ENCODE data around the gene NUDT8.
A peak's percentile ranks its signal among the peaks of the same experiment; 100 is the strongest.
"Not testable (repeated sequence)": the region's sequence is repeated elsewhere in the genome, so short reads cannot be mapped to it uniquely, and the experiment has no call there.

The NUDT8 gene

DNA sequence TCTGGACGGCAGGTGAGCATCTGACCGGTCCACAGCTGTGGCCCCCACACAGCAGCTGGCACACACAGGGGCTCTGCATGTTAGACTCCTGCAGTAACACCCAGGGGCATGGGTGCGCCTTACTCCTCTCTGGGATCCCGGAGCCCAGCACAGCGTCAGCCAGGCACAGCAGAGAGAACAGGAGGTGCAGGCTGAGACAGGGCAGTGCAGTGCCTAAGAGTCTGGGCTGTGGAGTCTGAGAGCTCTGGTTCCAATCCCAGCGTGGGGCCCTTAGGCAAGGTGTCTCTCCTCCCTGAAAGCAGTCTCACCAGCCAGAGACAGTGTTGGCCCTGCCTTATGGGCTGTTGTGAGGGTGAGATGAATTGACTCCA, 2.3 kb downstream of the NUDT8 start:
- DNase-seq = no peak

DNA sequence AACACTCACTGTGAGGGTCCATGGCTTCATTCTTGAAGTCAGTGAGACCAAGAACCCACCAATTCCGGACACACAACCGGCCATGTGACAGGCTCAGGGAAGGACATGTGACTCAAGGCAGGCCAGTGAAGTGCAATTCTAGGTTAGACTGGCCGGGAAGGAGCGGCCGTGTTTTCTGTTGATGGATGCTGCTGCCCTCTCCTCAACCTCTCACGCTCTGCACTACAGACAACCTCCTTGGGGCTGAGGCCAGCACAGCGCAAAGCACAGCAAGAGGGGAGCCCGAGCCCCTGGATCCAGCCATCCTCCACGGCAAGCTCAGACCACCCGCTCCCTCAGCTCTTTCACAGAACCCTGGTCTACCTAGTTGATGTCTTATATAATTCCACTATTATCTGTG, 2.8 kb downstream of the NUDT8 start:
- no peak for DNase-seq

DNA sequence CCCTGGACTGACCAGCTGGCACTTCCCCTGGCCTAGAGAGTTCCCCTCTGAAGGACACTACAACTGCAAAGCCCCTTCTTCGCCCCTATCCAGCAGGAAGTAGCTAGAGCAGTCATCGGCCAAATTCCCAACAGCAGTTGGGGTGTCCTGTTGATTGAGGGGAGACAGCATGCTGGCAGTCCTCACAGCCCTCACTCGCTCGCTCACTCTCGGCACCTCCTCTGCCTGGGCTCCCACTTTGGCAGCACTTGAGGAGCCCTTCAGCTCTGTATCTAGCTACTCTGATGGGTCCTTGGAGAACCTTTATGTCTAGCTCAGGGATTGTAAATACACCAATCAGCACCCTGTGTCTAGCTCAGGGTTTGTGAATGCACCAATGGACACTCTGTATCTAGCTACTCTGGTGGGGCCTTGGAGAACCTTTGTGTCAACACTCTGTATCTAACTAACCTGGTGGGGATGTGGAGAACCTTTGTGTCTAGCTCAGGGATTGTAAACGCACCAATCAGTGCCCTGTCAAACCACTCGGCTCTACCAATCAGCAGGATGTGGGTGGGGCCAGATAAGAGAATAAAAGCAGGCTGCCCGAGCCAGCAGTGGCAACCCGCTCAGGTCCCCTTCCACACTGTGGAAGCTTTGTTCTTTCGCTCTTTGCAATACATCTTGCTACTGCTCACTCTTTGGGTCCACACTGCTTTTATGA, 3.5 kb downstream of the NUDT8 start:
- not testable (repeated sequence) for DNase-seq

DNA sequence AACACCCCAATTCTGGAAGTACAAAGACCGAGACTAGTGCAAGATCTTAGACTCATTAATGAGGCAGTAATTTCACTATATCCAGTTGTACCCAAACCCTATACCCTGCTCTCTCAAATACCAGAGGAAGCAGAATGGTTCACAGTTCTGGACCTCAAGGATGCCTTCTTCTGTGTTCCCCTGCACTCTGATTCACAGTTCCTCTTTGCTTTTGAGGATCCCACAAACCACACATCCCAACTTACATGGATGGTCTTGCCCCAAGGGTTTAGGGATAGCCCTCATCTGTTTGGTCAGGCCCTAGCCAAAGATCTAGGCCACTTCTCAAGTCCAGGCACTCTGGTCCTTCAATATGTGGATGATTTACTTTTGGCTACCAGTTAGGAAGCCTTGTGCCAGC, 5.9 kb downstream of the NUDT8 start:
- not testable (repeated sequence) for DNase-seq

DNA sequence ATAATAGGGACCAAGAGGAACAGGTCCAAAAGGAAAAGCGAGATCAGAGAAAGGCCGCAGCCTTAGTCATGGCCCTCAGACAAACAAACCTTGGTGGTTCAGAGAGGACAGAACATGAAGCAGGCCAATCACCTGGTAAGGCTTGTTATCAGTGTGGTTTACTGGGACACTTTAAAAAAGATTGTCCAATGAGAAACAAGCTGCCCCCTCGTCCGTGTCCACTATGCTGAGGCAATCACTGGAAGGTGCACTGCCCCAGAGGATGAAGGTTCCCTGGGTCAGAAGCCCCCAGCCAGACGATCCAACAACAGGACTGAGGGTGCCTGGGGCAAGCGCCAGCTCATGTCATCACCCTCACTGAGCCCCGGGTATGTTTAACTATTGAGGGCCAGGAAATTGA, 6.8 kb downstream of the NUDT8 start:
- not testable (repeated sequence) for DNase-seq

DNA sequence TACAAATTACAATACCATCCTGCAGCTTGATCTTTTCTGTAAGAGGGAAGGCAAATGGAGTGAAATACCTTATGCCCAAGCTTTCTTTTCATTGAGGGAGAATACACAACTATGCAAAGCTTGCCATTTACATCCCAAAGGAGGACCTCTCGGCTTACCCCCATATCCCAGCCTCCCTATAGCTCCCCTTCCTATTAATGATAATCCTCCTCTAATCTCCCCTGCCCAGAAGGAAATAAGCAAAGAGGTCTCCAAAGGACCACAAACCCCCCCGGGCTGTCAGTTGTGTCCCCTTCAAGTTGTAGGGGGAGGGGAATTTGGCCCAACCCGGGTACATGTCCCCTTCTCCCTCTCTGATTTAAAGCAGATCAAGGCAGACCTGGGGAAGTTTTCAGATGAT, 7.8 kb downstream of the NUDT8 start:
- not testable (repeated sequence) for DNase-seq

DNA sequence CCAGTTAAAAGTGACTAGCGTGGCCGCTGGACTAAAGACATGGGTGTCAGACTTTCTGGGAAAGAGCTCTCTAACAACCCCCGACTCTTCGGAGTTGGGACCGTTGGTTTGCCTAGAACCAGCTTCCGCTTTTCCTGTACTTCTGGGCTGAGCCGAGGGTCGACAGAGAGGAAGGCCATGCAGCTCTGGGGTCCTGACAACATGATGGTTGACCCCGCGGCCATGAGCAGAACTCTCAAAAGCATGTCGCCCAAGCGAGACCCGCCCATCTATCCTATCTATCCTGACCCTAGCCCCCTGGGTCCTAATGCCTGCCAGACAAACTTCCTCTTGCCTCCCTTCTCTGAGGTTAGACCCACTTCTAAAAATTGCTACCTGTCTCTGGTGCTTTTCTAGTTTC, 9.1 kb downstream of the NUDT8 start:
- not testable (repeated sequence) for DNase-seq

DNA sequence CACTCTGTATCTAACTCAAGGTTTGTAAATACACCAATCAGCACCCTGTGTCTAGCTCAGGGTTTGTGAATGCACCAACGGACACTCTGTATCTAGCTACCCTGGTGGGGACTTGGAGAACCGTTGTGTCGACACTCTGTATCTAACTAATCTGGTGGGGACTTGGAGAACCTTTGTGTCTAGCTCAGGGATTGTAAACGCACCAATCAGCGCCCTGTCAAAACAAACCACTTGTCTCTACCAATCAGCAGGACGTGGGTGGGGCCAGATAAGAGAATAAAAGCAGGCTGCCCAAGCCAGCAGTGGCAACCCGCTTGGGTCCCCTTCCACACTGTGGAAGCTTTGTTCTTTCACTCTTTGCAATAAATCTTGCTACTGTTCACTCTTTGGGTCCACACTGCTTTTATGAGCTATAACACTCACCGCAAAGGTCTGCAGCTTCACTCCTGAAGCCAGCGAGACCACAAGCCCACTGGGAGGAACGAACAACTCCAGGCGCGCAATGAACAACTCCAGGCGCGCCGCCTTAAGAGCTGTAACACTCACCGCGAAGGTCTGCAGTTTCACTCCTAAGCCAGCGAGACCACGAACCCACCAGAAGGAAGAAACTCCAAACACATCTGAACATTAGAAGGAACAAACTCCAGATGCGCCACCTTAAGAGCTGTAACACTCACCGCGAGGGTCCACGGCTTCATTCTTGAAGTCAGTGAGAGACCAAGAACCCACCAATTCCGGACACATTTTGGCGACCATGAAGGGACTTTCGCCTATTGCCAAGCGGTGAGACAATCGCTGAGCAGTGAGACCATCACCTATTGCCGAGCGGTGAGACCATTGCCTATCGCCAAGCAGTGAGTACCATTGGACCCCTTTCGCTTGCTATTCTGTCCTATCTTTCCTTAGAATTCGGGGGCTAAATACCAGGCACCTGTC, 9.8 kb downstream of the NUDT8 start:
- not testable (repeated sequence) for DNase-seq

DNA sequence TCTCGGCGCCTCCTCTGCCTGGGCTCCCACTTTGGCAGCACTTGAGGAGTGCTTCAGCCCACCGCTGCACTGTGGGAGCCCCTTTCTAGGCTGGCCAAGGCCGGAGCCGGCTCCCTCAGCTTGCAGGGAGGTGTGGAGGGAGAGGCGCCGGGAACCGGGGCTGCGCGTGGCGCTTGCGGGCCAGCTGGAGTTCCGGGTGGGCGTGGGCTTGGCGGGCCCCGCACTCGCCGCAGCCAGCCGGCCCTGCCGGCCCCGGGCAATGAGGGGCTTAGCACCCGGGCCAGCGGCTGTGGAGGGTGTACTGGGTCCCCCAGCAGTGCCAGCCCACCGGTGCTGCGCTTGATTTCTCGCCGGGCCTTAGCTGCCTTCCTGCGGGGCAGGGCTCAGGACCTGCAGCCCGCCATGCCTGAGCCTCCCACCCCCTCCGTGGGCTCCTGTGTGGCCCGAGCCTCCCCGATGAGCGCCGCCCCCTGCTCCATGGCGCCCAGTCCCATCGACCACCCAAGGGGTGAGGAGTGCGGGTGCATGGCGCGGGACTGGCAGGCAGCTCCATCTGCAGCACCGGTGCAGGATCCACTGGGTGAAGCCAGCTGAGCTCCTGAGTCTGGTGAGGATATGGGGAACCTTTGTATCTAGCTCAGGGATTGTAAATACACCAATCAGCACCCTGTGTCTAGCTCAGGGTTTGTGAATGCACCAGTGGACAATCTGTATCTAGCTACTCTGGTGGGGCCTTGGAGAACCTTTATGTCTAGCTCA, 10.7 kb downstream of the NUDT8 start:
- DNase-seq = not testable (repeated sequence)

DNA sequence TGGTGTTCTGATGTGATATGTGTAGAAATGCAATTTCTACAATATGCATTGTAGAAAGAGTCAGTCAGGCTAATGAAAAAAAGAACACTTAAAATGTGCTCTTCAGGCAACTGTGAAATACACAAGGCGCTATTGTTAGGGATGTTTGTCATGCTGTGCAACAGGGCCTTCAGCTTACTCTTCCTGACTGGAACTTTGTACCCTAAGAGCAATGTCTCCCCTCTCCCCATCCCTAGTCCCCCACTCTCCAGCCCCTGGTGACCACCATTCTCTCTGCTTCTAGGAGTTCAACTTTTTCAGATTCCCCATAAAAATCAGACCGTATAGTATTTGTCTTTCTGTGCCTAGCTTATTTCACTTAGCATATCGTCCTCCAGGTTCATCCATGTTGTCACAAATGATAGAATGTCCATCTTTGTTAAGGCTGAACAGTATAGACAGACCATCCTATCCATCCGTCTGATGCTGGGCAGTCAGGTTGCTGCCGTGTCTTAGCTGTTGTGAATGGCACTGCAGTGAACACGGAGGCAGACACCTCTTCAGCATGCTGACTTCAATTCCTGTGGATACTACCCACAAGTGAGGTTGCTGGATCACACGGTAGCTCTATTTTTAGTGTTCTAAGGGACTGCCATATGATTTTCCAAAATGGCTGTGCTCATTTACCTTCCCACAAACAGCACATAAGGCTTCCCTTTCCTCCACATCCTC, 12.3 kb downstream of the NUDT8 start:
- no peak for DNase-seq

DNA sequence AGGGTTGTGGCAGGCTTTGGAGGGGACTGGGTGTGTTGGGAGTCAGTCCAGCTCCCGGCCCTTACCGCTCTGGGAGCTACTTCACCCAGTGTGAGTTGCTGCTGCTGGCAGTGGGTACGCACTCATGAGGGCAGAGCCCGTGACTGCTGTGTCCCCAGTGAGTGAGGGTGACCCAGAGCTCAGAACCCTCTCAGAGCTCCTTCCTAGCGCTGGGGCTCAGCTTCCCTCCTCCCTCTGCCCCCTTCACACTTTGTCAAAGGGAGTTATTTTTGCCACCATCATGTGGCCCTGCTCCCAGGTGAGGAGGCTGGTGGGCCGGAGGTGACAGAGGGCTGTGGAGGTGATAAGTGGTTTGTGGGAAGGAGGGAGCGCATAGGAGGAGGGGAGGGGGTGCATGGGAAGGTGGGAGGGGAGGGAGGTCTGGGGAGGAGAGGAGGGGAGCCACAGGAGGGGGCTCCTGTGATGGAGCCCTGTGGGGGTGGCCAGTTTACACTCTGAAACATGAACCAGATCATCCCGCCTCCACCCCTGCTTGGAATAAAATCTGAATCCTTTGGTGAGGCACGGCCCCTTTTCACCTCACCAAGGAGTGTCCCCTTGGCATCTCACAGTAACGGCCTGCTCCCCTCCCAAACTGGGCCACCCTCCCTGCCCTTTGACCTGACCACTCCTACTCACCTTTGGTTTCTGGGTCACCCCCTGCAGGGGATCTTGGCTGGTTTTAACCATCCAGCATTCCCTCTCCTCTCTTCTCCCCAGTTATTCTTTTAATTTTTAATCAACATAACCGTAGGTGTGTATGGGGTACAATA, 13.1 kb downstream of the NUDT8 start:
- DNase-seq = no peak

DNA sequence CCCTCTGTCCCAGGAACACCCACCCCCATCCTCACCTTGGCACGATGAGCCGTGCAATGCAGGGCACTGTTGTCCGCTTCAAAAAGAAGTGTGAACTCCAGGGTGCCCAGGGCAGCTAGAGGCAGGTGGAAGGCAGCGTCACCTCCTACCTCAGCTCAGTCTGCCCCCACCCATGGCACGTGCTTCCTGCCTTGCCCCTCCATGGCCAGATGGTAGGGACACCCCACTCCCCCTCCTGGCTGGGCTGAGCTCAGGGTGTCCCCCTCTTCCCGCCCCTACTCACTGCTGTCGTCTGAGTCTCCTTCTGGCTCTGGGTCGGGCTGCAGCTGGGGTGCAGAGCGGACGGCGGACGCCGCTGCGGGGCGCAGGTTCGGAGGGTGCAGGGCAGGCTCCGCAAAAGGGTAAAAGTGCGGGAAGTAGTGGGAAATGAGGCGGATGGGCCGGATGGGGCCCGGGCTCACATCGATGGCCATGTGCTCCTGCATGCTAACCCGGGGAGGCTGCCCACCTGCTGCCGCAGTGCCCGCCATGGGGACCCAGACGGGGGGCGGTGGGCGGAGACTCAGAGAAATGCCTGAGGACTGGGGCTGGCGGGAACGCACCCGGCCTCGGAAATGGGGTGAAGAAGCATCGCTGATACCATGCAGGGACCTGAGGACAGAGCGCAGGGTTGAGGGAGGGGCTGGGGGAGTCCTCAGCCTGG, 13.9 kb downstream of the NUDT8 start:
- no peak for DNase-seq

DNA sequence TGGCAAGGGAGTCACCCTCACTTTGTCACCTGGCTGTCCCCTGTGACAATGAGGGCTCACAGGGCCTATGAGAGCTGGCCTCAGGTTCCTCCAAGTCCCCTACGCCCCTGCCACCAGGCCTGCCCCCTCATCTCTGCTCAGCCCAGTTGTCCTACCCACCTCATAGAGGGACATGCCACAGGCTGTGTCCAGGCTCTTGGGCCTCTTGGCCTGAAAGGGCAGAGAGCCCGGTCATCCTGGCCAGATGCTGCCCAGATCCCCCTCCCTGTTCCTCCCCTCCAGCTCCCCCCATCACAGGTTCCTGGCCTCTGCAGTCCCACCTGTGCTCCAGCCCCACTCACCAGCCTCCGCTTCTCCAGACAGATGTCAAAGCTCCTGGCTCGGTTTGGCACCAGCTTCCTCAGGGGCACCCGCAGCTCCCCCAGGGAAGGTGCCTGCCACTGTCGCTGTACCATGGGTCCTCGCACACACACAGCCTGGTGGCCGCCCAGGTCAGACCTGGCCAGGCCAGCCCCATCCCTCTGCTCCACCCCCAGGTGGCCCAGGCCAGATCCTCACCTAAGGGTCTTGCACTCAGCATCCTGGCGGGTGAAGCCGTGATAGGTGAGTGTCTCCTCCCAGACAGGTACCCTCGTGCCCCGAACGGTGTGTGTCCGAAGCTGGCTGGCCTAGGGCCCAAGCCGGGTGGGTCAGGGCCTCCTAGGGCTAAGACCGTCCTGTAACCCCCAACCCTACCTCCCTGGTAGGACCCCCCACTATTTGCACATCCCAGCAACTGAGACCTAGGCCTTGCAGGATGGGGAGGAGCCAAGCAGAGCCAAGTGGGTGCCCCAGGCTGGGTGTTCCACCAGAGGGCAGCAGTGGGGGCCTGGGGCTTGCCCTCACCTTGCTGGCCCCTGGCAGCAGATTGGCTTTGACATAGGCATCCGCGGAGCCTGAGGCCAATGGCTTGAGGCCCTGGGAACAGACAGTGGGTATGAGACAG, 14.7 kb downstream of the NUDT8 start:
- DNase-seq = no peak

DNA sequence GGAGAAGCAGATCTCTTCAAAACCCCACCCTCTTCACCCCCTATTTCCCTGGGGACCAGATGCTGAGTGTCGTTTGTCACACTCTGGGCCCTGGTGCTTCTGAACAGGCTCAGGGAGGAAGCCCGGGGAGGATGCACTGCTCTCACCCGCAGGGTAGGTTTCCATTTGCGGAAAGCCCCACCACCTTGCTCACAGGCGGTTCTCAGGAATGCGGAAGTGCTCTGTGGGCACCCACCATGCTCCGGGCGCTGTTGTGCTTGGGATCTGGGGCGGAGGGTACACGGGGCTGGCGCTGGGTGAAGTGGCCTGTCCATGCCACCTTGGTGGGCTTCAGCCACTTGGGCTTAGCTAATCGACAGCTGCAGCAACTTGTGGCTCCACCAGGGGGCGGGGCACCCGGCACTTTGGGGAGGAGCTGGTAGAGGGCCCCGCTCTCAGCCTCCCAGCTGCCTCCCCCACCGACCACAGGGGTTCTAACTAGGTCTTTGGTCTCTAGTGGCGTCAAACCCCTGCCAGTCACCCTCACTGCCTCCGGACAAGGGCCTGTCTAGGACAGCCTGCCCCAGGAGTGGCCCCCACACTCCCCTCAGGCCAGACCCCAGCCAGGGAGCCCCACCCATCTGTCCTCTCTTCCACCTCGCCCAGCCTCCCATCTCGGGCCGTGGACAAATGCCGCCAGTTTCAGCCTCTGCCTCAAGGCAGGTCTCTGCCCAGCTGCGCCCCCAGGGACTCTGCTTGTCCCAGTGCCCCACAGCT, 15.6 kb downstream of the NUDT8 start:
- peak; percentile 24 for DNase-seq

DNA sequence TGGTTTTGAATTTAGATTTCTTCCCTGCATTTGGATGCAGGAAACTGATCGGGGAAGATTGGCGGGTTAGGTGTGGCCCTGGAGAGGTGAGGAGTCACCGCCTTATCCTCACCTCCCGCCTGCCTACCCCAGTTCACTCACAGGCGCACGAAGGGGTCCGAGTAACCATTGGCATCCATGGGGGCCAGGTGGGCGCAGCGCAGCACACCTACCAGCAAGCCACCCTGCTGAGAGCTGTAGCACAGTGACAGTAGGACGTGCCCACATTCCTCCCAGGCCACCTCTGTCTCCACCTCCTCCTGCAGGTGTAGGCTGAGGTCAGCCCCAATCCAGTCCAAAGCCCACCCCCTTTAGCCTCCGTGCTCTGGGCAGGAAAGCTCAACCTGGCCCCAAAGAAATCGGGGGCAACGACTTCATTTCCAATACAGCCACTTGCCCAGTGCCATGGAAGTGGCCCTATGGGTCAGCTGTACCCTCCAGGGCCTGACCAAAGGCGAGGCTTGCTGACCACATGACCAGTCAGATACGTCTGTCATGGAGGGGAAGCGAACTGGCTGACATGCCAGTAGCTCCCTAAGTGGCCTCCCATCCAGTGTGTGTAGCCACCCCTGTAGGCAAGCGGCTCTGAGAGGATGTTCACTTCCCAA, 16.3 kb downstream of the NUDT8 start:
- DNase-seq = no peak

DNA sequence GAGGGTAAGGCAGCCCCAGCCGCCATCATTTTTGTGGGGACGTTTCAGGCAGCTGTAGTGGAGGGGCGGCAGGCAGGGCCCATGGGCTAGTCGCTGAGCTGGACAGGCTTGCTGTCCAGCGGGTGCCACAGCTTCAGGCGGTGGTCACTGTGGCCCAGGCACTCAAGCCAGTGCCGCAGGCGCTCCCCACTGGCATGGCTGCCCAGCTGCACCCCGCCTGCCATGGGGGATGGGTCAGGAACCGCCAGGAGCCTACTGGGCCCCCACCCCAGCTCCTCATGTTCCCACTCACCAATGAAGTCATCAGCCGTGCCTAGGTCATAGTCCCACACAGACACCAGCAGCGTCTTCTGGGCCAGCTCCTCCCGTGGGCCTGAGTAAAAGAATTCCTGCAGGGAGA, 17.0 kb downstream of the NUDT8 start:
- DNase-seq = no peak

DNA sequence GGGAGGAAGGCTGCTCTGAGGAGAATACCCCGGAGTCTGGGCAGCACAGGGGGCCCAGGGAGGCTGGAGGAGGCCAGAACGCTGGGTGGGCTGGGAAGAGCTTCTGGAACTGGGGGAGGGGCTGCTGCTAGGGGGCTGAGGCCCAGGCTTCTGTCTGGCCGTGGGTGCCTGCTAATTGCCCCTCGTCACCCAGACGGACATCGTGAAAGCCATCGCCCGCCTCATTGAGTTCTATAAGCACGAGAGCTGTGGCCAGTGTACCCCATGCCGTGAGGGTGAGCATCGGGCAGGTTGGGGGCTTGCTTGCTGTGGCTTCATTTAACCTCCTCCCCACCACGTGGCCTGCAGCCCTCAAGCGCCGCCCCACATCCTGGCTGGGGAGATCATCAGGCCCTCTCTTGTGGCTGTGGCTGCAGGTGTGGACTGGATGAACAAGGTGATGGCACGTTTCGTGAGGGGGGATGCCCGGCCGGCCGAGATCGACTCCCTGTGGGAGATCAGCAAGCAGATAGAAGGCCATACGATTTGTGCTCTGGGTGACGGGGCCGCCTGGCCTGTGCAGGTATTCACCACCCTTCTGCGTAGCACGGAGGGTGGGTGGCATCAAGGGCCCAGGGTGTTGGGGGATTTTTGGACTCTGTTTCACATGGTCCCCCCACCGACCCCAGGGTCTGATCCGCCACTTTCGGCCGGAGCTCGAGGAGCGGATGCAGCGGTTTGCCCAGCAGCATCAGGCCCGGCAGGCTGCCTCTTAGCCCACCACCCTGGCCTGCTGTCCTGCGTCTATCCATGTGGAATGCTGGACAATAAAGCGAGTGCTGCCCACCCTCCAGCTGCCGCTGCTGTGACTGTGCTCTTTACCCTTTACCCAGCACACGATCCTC, 17.8 kb downstream of the NUDT8 start:
- no peak for DNase-seq

DNA sequence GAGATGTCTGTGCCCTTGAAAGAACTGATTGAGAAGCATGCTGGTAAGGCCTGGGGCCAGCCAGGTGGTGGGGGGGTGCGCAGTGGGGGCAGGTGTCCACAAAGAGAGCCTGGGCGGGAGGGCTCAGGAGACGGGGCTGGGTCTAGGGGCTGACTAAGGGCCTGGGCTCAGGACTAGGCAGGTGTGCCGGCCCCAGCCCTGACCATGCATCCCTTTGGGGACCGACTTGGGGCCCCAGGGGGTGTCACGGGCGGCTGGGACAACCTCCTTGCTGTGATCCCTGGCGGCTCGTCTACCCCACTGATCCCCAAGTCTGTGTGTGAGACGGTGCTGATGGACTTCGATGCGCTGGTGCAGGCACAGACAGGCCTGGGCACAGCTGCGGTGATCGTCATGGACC, 18.6 kb downstream of the NUDT8 start:
- DNase-seq = no peak

Data from COR-L47 (cell line).